ENCODE measurements around the gene TTYH1.

DNA sequence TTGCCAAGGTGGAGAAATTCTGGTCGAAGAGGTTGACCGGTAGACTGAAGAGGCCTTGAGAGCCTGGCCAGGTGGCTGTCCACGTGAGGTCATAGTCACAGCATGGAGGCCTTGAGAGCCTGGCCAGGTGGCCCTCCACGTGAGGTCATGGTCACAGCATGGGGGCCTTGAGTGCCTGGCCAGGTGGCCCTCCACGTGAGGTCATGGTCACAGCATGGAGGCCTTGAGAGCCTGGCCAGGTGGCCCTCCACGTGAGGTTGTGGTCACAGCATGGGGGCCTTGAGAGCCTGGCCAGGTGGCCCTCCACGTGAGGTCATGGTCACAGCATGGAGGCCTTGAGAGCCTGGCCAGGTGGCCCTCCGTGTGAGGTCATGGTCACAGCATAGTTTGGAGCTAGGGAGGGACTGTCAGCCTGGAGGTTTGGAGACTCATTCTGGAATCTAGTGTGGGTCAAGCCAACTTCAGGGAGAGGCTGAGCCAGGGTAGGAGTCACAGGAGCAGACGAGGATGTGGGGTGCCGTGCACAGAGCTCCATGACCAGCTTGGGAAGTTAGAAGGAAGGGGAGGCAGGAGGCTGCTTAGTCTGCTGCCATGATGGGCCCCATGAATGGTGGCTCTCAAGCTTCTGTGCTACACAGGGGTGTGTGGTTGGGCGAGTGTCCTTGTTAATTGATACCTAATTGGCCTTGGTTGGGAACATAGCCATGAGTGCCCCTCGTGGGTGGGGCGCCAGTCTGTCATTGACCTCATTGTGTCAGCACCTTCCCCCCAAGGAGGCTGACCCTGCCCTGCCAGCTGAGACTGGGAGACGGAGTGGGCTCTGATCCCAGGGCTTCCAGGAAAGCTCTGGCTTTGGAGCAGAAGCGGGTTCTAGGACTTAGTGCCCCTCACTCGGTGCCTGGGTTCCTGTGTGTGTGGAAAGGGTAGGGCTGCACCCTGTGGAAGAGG is 44.3 kb downstream of the TTYH1 start:
- TF ChIP-seq TAF1 (IDR thresholded peaks at IDR 0.05; ENCODE audit: borderline replicate concordance, low read depth, low read length): no peak
- peak; percentile 25; the same call in 1 of the 2 replicates for TF ChIP-seq POLR2A (IDR thresholded peaks at IDR 0.05; ENCODE audit: low read depth, low read length)
- TF ChIP-seq POLR2AphosphoS5 (IDR thresholded peaks at IDR 0.05; ENCODE audit: low read depth, low read length): no peak
